SKM-1 (cell line): ENCODE measurements around the gene ANGEL1.

ENCODE experiments used
- DNase-seq: peaks from one replicate; lab custom pipeline; 2025; ENCODE audit not compliant: unreplicated experiment; lab: John Stamatoyannopoulos, UW

The ANGEL1 gene

GRCh38 chr14:76779221-76780057, 33.2 kb downstream of the ANGEL1 start:
- no peak for DNase-seq

- no peak for DNase-seq
Observed at GRCh38 chr14:76778546-76779215, 34.0 kb downstream of the ANGEL1 start.

DNA sequence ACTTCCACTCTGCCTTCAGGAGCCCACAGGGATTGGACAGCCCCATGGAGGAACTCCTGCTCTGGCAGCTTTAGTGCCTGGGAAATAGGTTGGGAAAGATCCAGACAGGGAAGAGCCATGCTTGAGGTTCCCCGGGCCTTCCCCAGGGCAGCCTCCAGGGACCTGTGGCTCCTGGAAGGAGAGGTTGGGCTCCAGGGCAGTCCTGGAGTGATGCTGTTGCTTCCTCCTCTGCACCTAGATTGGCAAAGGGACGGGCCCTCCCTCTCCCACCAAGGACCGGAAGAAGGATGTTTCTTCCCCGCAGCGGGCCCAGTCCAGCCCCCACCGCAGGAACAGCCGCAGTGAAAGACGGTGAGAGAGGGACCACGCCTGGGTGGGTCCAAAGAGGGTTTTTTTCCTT, 35.0 kb downstream of the ANGEL1 start:
- DNase-seq = no peak

DNA sequence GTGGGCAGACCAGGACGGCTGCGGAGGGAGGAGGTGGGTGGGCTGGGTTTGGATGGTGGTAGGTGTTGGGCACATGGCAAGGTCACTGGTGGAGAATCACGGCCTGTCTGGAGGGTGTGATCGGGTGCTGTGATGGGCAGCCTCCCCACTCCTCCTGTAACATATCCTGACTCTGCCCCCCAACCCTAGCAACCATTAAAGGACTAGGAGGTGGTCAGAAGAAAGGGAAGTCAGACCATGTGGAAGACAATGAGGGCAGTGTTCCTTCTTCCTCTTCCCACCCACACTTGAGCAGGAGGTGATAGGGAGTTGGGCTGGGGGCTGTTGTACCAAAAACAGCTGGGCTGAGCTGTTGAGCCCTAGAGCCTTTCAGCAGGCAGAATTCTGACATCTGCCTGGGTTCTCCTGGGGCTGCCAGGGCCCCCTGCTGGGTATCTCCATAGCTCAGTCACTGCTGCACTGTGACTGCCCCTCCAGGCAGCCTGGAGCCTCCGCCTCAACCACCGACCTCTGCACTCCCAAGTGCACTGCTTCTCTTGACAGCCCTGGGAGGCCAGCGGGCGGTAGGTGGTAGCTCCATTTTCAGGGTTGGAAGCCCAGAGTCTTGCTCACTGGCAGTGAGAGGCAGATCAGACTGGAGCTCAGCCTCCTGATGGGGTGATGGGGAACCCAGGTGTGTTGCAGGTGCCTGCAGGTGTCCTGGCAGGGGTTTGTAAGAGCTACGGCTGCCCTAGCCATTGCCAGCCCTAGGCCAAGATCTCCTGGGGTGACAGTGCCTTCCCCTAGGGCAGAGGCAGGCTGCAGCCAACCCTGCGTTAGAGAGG, 36.0 kb downstream of the ANGEL1 start:
- no peak for DNase-seq

DNA sequence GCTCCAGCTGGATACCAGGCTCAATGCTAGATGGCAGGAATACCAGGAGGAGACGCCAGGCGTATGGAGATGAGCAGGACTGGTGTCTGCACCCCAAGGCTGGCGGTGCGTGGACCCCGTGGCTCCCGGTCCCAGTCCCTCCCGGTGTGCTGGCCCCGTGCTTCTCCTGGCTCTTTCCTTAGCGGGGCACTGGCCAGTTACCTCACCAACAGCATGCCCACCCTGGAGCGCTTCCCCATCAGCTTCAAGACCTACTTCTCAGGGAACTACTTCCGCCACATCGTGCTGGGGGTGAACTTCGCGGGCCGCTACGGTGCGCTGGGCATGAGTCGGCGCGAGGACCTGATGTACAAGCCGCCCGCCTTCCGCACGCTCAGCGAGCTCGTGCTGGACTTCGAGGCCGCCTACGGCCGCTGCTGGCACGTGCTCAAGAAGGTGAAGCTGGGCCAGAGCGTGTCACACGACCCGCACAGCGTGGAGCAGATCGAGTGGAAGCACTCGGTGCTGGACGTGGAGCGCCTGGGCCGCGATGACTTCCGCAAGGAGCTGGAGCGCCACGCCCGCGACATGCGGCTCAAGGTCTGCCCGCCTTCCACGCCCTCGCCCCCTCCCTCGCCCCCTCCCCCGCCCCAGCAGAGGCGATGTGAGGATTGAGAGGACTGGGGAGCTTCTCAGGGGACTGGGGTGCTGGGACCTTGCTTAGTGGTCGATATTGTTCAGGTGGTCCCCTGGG, 36.8 kb downstream of the ANGEL1 start:
- DNase-seq = no peak

GRCh38 chr14:76774821-76775694, 37.6 kb downstream of the ANGEL1 start:
- no peak for DNase-seq

DNA sequence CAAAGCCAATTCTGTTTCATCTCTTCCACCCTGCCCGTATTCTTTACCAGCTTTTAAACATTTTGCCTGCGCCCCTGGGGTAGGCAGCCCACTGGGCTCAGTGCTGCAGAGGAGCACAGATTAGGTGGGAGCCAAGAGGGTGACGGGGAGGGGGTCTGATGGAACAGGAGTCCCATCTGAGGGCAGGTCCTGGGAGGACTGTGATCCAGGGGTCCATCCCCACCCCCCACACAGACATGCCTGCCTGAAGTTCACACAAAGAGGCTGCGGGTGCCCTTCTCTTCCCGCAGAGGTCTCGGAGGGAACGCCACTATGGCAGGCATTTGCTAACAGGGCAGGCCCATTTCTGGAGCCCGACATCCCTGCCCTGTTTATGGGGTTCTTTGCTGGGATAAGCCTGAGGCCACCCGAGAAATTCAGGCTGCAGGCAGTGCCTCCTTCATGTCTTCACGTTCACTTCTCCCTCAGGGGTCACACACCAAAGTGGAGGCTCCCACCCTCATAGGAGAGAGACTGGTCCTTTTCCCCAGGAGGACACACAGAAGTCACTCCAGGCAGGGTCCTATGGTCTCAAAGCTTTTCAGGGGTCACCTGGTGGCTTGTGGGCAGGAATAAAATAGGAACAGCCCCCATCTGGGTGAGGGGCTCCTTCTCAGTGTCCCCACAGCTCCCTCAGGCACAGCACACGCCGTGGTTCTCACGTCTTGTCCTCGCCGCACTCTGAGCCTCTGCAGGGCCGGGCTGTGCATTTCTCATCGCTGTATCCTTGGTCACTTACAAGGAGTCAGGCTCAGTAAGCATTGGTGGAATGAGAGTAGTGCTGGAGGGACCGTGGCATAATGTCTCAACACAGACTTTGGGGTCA, 38.5 kb downstream of the ANGEL1 start:
- no peak for DNase-seq

DNA sequence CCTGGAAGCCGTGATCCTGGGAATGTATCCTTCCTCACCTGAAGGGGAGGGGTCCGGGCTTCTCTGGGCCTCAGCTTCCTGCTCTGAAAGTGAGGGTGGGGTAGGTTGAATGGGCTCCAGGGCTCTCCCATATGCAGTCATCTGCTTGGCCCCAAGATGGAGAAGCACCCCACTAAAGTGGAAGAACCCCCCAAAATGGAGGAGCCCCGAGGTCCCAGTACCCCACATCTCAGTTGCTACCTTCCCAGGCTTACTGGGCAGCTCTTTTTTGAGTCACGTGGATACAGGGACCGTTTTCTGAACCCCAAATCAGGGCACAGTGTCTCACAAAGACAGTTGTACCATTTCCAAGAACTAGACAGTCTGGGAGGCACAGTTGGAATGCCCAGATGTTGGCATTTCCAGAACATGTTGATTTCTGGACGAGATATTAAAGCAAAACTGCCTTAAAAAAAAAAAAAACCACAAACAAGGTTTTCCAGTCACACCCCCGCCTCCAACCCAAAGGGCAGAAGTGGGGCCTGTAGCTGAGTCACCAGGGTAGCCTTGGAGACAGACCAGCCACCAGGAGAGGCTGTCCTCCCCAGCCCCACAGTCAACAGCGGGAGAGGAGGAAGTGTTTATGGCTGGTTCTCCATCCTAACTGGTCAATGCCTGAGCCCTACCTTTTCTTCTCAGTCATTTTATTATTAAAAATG, 39.3 kb downstream of the ANGEL1 start:
- peak; percentile 57 for DNase-seq

- no peak for DNase-seq
Observed at GRCh38 chr14:76772300-76773187, 40.1 kb downstream of the ANGEL1 start.

GRCh38 chr14:76771437-76771980, 41.2 kb downstream of the ANGEL1 start:
- DNase-seq = no peak

DNA sequence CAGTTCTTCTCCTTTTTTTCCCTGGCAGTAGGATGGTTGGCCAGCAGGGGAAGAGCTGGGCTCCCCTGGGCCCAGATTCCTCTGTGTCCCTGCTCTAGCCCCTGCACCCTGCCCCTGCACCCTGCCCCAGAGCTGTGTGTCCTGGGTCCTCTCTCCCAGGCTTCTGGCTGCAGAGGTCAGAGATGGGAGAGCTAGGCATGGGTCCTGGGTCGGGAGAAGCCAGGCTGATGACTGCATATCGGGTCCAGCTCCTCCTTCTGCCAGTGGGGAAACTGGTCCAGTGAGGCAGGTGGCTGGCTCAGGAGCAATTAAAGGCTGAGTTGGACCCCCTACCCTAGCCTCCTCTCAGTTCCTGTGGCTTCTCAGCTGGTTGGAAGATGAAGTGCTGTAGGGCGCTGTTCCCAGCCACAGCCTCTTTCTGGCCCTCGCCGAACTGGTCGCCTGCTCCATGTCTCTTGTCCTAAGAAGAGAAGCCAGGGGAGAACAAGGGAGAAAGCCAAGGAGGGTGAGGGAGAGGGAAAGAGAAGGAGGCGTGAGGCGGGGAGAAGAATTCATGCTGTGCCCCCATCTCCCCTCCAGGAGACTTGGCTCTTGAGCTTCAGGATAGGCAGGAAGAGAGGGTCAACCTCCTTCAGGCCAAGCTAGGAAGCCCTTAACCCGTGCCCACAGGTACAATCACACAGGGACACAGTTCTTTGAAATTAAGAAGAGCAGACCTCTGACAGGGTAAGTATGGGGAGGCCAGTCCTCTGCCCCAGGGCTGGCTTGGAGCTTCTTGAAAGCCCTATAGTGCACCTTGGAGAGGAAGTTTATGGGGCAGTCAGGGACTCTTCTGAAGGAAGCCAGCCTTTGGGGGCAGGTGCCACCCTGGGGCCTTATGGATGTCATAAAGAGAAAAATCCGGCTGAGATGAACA, 41.9 kb downstream of the ANGEL1 start:
- no peak for DNase-seq

DNA sequence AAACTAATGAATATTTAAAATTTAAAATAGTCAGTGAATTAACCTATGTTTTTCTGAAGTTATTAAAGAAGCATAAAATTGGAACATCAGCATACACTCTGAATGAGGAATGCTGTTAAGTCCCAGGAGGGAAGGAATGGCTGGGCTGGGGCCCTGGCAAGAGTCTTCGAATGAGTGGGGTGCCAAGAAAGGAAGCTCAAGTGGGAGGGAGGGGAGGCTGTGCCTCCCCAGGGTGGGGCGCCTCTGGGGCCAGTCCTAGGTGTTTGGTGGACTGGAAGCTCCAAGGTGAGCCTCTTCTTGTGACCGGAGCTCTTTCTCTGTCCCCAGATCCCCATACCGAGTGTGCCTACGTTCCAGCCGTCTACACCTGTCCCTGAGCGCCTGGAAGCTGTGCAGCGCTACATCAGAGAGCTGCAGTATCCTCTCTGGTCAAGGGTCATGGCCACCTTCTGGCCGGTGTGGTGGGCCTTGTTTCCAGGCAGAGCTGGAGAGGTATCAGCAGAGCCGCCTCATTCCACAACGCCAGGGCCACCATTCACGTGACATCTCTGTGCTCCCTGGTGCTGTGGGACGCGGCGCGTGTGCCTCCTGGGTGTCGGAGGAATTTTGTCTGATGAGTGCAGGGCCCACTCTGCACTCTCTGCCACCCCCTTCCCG, 42.9 kb downstream of the ANGEL1 start:
- no peak for DNase-seq

DNA sequence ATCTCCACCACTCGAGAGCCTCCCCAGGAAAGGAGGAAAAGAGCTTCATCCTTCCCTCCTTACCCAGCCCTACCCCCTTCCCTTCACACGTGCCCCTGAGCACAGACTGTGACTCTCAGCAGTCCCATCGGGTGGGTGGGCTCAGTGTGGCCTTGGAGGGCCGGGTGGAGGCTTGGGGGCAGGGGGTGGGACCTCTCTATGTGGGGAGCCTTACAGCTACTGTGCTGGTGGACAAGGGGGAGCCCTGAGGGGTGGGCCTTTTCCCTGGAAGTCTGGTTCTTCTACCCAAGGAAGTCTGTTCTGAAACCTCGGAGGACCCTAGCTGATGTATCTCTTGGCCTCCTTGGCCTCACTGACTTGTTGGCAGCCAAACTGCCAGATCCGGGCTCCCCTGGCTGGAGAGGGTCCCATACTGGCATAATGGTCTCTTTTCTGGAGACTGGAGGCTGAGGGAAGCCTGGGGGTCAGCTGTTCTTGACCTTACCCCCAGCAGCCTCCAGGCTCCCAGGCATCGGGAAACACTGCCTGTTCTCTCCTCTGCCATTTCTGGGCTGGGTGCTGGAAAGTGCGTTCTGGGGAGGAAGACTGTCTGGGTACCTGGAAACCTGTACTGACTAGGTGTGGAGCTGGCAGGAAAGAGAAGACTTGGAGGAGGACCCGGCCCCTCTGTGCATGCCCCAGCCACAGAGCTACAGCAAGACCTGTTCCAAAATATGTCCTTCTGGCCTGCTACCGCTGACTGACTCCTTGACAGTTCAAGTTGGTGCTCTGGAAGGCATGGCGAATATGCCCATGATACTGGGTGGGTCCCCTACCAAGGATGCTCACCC, 43.8 kb downstream of the ANGEL1 start:
- no peak for DNase-seq

DNA sequence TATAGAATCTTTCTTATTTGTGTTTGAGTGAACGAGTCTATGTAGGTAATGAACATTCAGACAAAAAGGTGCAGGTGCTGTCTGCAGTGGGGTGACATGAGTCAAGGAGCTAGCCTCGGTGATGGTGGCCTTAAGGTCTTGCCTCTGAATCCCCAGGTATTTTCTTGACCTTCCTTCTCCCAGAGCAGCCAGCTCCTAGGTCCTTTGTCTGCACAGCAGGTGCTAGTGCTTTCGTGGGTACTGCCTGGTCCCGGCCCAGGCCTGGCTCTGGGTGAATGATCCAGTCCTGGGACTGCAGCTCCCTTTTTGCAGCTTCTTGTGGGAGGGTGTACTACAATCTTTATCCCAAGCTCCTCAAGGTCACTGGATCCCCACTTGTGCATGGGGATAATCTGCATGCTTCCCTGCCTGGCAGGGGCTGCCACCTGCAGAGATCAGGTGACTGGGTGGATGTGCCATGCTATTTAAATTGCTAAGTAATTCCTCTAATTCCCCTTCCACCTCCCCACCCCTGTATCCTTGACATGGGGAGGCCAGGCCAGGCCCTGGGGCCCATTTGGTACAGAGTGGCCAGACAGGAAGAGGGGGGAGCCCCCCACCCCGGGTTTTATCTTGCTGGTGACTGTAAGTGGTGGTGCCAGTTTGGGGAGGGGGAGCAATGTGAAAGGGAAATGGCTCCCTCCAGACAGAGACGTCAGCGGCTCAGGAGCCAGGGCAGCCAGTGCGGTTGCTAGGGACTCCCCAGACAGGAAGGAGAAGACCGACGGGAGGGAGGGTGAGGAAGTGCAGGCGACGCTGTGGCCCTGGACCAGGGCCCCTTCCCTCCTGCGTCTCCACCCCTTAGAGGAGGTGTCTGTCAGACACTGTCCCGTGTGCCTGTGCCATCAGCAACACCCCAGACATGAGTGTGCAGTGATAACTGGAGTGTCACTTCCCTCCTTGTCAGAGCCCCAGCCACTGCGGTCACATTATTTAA, 44.7 kb downstream of the ANGEL1 start:
- peak; percentile 58 for DNase-seq
